ENCODE data around the gene PRX. TPM values are rescaled to one million over a fixed set of nuclear protein-coding genes. Genes with fewer than 3 reads are reported as not detected.

PRX gene
- total RNA-seq, 1 experiment from 2014 or later = 1.6 TPM

GRCh38 chr19:40389404-40390083 is 23.6 kb downstream of the PRX start:
- Mint-ChIP-seq H3K4me1 (ENCODE audit: low read depth, unreplicated experiment) (peaks cover 27% of the 10 kb centered on the region), H3K27ac (ENCODE audit: unreplicated experiment) (peak overlapping the region; percentile 48), H3K9me3 (ENCODE audit: low read depth, unreplicated experiment) (no peaks in the 10 kb centered on the region), H3K27me3 (ENCODE audit: unreplicated experiment) (peaks cover 27% of the 10 kb centered on the region), H3K4me3 (ENCODE audit: low read depth, unreplicated experiment) (no peak overlapping the region), H3K36me3 (ENCODE audit: insufficient read depth, unreplicated experiment) (peaks cover 23% of the 10 kb centered on the region)
- no TSS peak for BruUV-seq (replicated peaks)
- no peak for TF ChIP-seq CTCF (IDR thresholded peaks at IDR 0.05; ENCODE audit: unreplicated experiment)
- CTCF ChIA-PET = interaction anchor here (0.6 kb wide), 1 partner anchor 244 kb away, joined by 4 read pairs; no protein-coding TSS in a partner anchor
- DNase-seq = no peak
- intact Hi-C loops (cut with micrococcal nuclease; ENCODE audit: unreplicated experiment) = no loop called here

- Mint-ChIP-seq H3K4me1 (ENCODE audit: low read depth, unreplicated experiment) (peaks cover 22% of the 10 kb centered on the region), H3K27ac (ENCODE audit: unreplicated experiment) (no peak overlapping the region), H3K9me3 (ENCODE audit: low read depth, unreplicated experiment) (no peaks in the 10 kb centered on the region), H3K36me3 (ENCODE audit: insufficient read depth, unreplicated experiment) (peaks cover 19% of the 10 kb centered on the region), H3K27me3 (ENCODE audit: unreplicated experiment) (peaks cover 30% of the 10 kb centered on the region), H3K4me3 (ENCODE audit: low read depth, unreplicated experiment) (no peak overlapping the region)
- intact Hi-C loops (cut with micrococcal nuclease; ENCODE audit: unreplicated experiment) = no loop called here
- BruUV-seq (replicated peaks) = no TSS peak
- no peak for TF ChIP-seq CTCF (IDR thresholded peaks at IDR 0.05; ENCODE audit: unreplicated experiment)
- DNase-seq = no peak
- CTCF ChIA-PET = no interaction called here
Observed at GRCh38 chr19:40388481-40388880, 24.7 kb downstream of the PRX start.

DNA sequence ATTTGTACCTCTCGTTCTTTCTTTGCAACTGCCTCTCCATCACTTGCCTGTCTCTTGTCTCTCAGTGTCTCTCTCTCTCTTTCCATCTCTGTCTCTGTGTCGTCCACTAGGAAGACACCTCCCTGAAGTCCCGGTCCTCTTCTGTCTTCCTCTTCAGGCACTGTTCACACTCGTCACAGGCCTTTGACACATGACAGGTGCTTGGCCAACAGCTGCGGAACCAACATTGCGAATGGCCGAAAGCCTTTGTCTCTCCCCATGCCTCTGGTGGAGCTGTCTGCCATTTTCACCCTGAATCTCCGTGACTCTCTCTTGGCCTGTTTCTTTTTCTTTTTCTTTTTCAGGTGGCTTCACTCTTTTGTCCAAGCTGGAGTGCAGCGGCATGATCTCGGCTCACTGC is 26.0 kb downstream of the PRX start:
- CTCF ChIA-PET = interaction anchor here (1.3 kb wide), 1 partner anchor 9 kb away, joined by 6 read pairs; no protein-coding TSS in a partner anchor
- intact Hi-C loops (cut with micrococcal nuclease; ENCODE audit: unreplicated experiment) = no loop called here
- peaks cover 7% of the 10 kb centered on the region for H3K36me3 Mint-ChIP-seq (ENCODE audit: insufficient read depth, unreplicated experiment)

DNA sequence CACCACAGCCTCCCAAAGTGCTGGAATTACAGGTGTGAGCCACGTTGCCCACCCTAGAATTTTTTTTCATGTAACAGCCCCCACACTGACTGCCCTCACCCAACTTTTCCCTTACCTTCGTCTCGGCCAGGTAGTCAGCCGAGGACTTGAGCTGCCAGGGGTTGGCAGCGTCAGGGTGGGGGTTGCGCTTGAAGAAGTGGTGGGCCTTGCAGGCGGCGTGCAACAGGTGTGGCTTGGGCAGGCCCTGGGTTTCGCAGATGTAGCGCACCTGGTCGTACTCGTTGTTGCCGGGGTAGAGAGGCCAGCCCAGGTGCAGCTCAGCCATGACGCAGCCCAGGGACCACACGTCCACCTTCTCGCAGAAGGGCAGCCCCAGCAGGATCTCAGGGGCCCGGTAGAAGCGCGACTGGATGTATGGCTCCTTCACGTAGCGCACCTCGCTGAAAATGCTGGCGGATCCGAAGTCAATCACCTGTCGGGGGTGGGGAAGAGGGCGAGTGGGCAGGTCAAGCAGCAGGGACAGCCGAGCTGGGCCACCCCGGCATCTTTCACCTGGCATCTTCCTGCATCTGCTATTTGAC is 29.4 kb downstream of the PRX start:
- CTCF ChIA-PET = interaction anchor here (0.6 to 0.7 kb wide), 2 partner anchors 1116 to 1600 kb away, joined by 4 to 5 read pairs; no protein-coding TSS in a partner anchor
- intact Hi-C loops (cut with micrococcal nuclease; ENCODE audit: unreplicated experiment) = no loop called here
- DNase-seq = no peak
- no peak overlapping the region for H3K4me3 Mint-ChIP-seq (ENCODE audit: low read depth, unreplicated experiment)
- BruUV-seq (replicated peaks) = no TSS peak
- H3K4me1 Mint-ChIP-seq (ENCODE audit: low read depth, unreplicated experiment) = no peaks in the 10 kb centered on the region
- no peaks in the 10 kb centered on the region for H3K9me3 Mint-ChIP-seq (ENCODE audit: low read depth, unreplicated experiment)
- H3K27me3 Mint-ChIP-seq (ENCODE audit: unreplicated experiment) = peaks cover 30% of the 10 kb centered on the region
- H3K36me3 Mint-ChIP-seq (ENCODE audit: insufficient read depth, unreplicated experiment) = no peaks in the 10 kb centered on the region
- no peak for TF ChIP-seq CTCF (IDR thresholded peaks at IDR 0.05; ENCODE audit: unreplicated experiment)
- no peak overlapping the region for H3K27ac Mint-ChIP-seq (ENCODE audit: unreplicated experiment)

More for the DNA sequence above, 26.0 kb downstream of the PRX start:
- Mint-ChIP-seq H3K4me3 (ENCODE audit: low read depth, unreplicated experiment) (no peak overlapping the region), H3K27me3 (ENCODE audit: unreplicated experiment) (peaks cover 30% of the 10 kb centered on the region), H3K4me1 (ENCODE audit: low read depth, unreplicated experiment) (peaks cover 9% of the 10 kb centered on the region), H3K27ac (ENCODE audit: unreplicated experiment) (no peak overlapping the region), H3K9me3 (ENCODE audit: low read depth, unreplicated experiment) (no peaks in the 10 kb centered on the region)
- no peak for TF ChIP-seq CTCF (IDR thresholded peaks at IDR 0.05; ENCODE audit: unreplicated experiment)
- no TSS peak for BruUV-seq (replicated peaks)
- DNase-seq = no peak

Data from Calu3 (cell line).